SW 1271 (cell line): ENCODE measurements around the gene HHATL.

ENCODE experiments used
- DNase-seq, 2 experiments: peaks; one replicate each; lab custom pipeline; 2025; lab: John Stamatoyannopoulos, UW

HHATL gene

GRCh38 chr3:42652611-42653302 lies 49.8 kb downstream of the HHATL start:
- DNase-seq: peak in 1 of 2 experiments; percentile 57

- no peak for DNase-seq
Measured at GRCh38 chr3:42652251-42652610, 50.4 kb downstream of the HHATL start.

GRCh38 chr3:42651248-42652091 lies 51.1 kb downstream of the HHATL start:
- DNase-seq: no peak

- no peak for DNase-seq
Measured at GRCh38 chr3:42649783-42650182, 52.8 kb downstream of the HHATL start.

GRCh38 chr3:42649006-42649405 lies 53.6 kb downstream of the HHATL start:
- no peak for DNase-seq

- no peak for DNase-seq
Measured at GRCh38 chr3:42647821-42648459, 54.7 kb downstream of the HHATL start.
